Measurements from ENCODE around the gene SPOCK1.

GRCh38 chr5:137214446-137215189, 284.5 kb downstream of the SPOCK1 start:
- no peak for TF ChIP-seq CTCF (conservative IDR thresholded peaks at IDR 0.05; ENCODE audit: low read depth, low read length)
- TF ChIP-seq EZH2phosphoT487 (IDR thresholded peaks at IDR 0.05; ENCODE audit: borderline replicate concordance, low read length), result no peak
